Stomach (tissue), 9 donors: ENCODE measurements around the gene THAP3. TPM values are rescaled to one million over a fixed set of nuclear protein-coding genes. Genes with fewer than 3 reads are reported as not detected.

Experiments
- DNase-seq, 2 donors: peaks; one replicate each; pipeline versions ENCODE4 v3.0.0 to v3.0.0-alpha.2; 2013 to 2019
- H3K27ac ChIP-seq, 5 donors: fragments of 200-600 bp in 4 of 5; sonication (generic) in 4 of 5; one replicate each; pipeline ENCODE4 v1.5.1; 2013 to 2019; ENCODE audit warnings: mild to moderate bottlenecking in 1 of 5, moderate library complexity in 1 of 5
- H3K27me3 ChIP-seq, 3 donors: fragments of 200-600 bp; sonication (generic); one replicate each; pipeline ENCODE4 v1.5.1; 2017 to 2019; ENCODE audit warnings: mixed run types in 1 of 3
- H3K36me3 ChIP-seq, 4 donors: fragments of 200-600 bp; sonication (generic); 1 replicate in 3 of 4; 2 replicates in 1 of 4; pipeline ENCODE4 v1.5.1; 2016 to 2019
- H3K4me1 ChIP-seq, 4 donors: fragments of 200-600 bp; sonication (generic); one replicate each; pipeline ENCODE4 v1.5.1; 2016 to 2019
- H3K4me3 ChIP-seq, 4 donors: fragments of 200-600 bp; sonication (generic) in 3 of 4; one replicate each; pipeline ENCODE4 v1.5.1; 2016 to 2019; ENCODE audit warnings: mild to moderate bottlenecking in 1 of 4
- H3K9me3 ChIP-seq, 4 donors: fragments of 200-600 bp; sonication (generic); one replicate each; pipeline ENCODE4 v1.5.1; 2016 to 2019
- EP300 ChIP-seq: sonication (generic); formaldehyde crosslinking; IDR thresholded peaks from one replicate; pipeline ENCODE4 v1.6.1; 2017; ENCODE audit warnings: antibody characterized with exemption
- POLR2A ChIP-seq, 4 donors: fragments of 450-650 bp; IDR thresholded peaks; one replicate each; pipeline ENCODE4 v1.6.1; 2016; ENCODE audit warnings: antibody characterized with exemption in 4 of 4, control low read depth in 2 of 4, mild to moderate bottlenecking in 1 of 4, moderate library complexity in 1 of 4
- POLR2AphosphoS5 ChIP-seq, 3 donors: sonication (generic); formaldehyde crosslinking; IDR thresholded peaks; one replicate each; pipeline ENCODE4 v1.6.1; 2016; ENCODE audit warnings: antibody characterized with exemption in 3 of 3
- WGBS, 5 donors: extraction: QIAGEN DNeasy Blood & Tissue Kit in 3 of 5; methylation state at CpG; one replicate each; pipeline versions ENCODE4 v1.1.5 to v1.1.7; 2013 to 2018; 5-methylcytosine and 5-hydroxymethylcytosine counted together
- intact Hi-C: fragments of 100-400 bp; cut with DNase I; formaldehyde crosslinking; loops from one replicate; pipeline ENCODE4 v1.15.1; 2023; ENCODE audit warnings: low total_unique reads
- polyA plus RNA-seq, 3 donors: library from polyadenylated mRNA; stranded (reverse); fragments of 200-250 nt; gene quantifications; one replicate each; pipeline ENCODE4 v1.2.3, GENCODE V29; 2013
- total RNA-seq, 5 donors: library from RNA; depleted of rRNA; stranded (reverse); fragments of >200 nt; gene quantifications; one replicate each; pipeline versions ENCODE4 v1.1.0 to v1.2.3, GENCODE V29; 2014 to 2016
- TF ChIP-seq, protein P1 (sequence below), 7 experiments: fragments of 450-650 bp in 4 of 7; fragments of 200-600 bp in 3 of 7; sonication (generic) in 3 of 7; IDR thresholded peaks; one replicate each; pipeline ENCODE4 v1.5.1; 2016 to 2019; ENCODE audit warnings: antibody characterized with exemption in 7 of 7, control low read depth in 2 of 7, mild to moderate bottlenecking in 1 of 7
- donor health status: healthy with polysubstance abuse.
- donor health status: Bipolar disorder and iron deficiency.
- donor health status: healthy.

The THAP3 gene
- total and polyA plus RNA-seq, 8 donors = 5.8 to 116 (median 17.3) TPM

- Histone ChIP-seq H3K27ac (peak overlapping the region; percentile 62 to 99 (median 98)), H3K9me3 (no peaks in the 10 kb centered on the region), H3K4me1 (peaks cover 32 to 68% (median 56%) of the 10 kb centered on the region in 4 donors), H3K4me3 (peak overlapping the region in 1 of 4 donors; percentile 24), H3K36me3 (peaks cover 0 to 11% (median 5%) of the 10 kb centered on the region in 4 donors), H3K27me3 (no peaks in the 10 kb centered on the region)
- intact Hi-C loops = no loop called here
- WGBS, 5 donors = 37 to 52% (median 39%) methylated on average over 10 of the region's 10 CpGs
- peak in 1 of 2 donors; percentile 46 for DNase-seq
- TF ChIP-seq, protein P1, sequence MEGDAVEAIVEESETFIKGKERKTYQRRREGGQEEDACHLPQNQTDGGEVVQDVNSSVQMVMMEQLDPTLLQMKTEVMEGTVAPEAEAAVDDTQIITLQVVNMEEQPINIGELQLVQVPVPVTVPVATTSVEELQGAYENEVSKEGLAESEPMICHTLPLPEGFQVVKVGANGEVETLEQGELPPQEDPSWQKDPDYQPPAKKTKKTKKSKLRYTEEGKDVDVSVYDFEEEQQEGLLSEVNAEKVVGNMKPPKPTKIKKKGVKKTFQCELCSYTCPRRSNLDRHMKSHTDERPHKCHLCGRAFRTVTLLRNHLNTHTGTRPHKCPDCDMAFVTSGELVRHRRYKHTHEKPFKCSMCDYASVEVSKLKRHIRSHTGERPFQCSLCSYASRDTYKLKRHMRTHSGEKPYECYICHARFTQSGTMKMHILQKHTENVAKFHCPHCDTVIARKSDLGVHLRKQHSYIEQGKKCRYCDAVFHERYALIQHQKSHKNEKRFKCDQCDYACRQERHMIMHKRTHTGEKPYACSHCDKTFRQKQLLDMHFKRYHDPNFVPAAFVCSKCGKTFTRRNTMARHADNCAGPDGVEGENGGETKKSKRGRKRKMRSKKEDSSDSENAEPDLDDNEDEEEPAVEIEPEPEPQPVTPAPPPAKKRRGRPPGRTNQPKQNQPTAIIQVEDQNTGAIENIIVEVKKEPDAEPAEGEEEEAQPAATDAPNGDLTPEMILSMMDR (IDR thresholded peaks at IDR 0.05) = no peak
- TF ChIP-seq POLR2A (IDR thresholded peaks at IDR 0.05) (no peak), POLR2AphosphoS5 (IDR thresholded peaks at IDR 0.05) (no peak)
Measured at GRCh38 chr1:6581561-6582305, 42.9 kb upstream of the THAP3 start.

- H3K4me1 ChIP-seq = peaks cover 38 to 74% (median 63%) of the 10 kb centered on the region in 4 donors
- TF ChIP-seq POLR2A (IDR thresholded peaks at IDR 0.05) = no peak
- TF ChIP-seq POLR2AphosphoS5 (IDR thresholded peaks at IDR 0.05) = no peak
- no peak for TF ChIP-seq EP300
- TF ChIP-seq, protein P1 (IDR thresholded peaks at IDR 0.05) = no peak
- WGBS, 5 donors = 28 to 50% (median 33%) methylated on average over 1 of the region's 1 CpG
- H3K4me3 ChIP-seq = peak overlapping the region in 1 of 4 donors; percentile 24
- peak; percentile 65 to 78 for DNase-seq
- H3K36me3 ChIP-seq = peaks cover 0 to 17% (median 11%) of the 10 kb centered on the region in 4 donors
- peak overlapping the region; percentile 62 to 99 (median 98) for H3K27ac ChIP-seq
- intact Hi-C loops = no loop called here
- H3K9me3 ChIP-seq = no peaks in the 10 kb centered on the region
- H3K27me3 ChIP-seq = no peaks in the 10 kb centered on the region
Measured at GRCh38 chr1:6582370-6582769, 42.3 kb upstream of the THAP3 start.

GRCh38 chr1:6584126-6585080, 40.3 kb upstream of the THAP3 start:
- Histone ChIP-seq H3K9me3 (no peaks in the 10 kb centered on the region), H3K27ac (no peak overlapping the region), H3K27me3 (no peaks in the 10 kb centered on the region), H3K4me3 (no peak overlapping the region), H3K36me3 (peaks cover 12 to 37% (median 32%) of the 10 kb centered on the region in 4 donors), H3K4me1 (peaks cover 44 to 88% (median 75%) of the 10 kb centered on the region in 4 donors)
- intact Hi-C loops = no loop called here
- TF ChIP-seq POLR2A (IDR thresholded peaks at IDR 0.05) = no peak
- TF ChIP-seq, protein P1 (IDR thresholded peaks at IDR 0.05) = no peak
- TF ChIP-seq EP300 = no peak
- no peak for TF ChIP-seq POLR2AphosphoS5 (IDR thresholded peaks at IDR 0.05)
- WGBS, 5 donors = 71 to 78% (median 76%) methylated on average over 20 to 21 of the region's 21 CpGs
- no peak for DNase-seq

DNA sequence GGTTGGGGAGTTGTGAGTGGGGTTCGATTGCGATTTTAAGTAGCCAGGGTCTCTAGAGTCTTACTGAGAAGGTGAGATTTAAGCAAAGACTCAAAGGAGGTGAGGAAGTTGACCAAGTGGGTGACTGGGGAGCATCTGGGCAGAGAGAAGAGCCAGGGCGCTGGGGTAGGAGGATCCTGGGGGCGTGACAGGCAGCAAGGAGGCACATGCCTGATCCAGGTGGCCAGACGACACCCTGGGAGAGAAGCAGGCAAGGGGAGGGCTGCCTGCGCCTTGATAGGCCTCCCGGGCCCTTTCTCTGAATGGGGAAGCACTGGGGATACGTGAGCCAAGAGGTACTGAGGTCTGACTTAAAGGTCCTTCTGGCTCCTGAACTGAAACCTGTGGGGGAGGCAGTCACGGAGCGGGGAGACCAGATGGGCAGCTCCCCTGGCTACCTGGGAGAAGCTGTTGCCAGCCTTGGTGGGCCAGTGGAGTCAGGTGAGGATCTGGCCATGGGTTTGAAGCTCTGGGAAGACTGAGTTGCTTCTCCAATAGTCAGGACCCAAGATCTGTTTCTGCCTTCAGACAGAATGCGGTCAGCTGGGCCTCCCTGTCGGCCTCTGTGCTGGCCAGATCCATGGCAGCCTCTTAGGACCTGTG, 39.5 kb upstream of the THAP3 start:
- peaks cover 19 to 45% (median 40%) of the 10 kb centered on the region in 4 donors for H3K36me3 ChIP-seq
- intact Hi-C loops = no loop called here

More for the DNA sequence above, 39.5 kb upstream of the THAP3 start:
- Histone ChIP-seq H3K4me3 (no peak overlapping the region), H3K4me1 (peaks cover 43 to 89% (median 73%) of the 10 kb centered on the region in 4 donors), H3K9me3 (no peaks in the 10 kb centered on the region), H3K27ac (peak overlapping the region in 1 of 5 donors; percentile 25), H3K27me3 (no peaks in the 10 kb centered on the region)
- TF ChIP-seq, protein P1 (IDR thresholded peaks at IDR 0.05) = peak in 1 of 7 experiments; percentile 5
- no peak for TF ChIP-seq POLR2A (IDR thresholded peaks at IDR 0.05)
- WGBS, 5 donors = 69 to 86% (median 80%) methylated on average over 11 to 12 of the region's 12 CpGs
- DNase-seq = no peak
